Stimulated activated CD8-positive, alpha-beta memory T cell treated with anti-CD3 and anti-CD28 coated beads, Interleukin-2, amount 100 ng/mL, for 48 hours (primary cell): ENCODE measurements around the gene PCNX2.
"Not testable (repeated sequence)": the region's sequence is repeated elsewhere in the genome, so short reads cannot be mapped to it uniquely, and the experiment has no call there.

Experiments used
- DNase-seq, 2 donors: peaks; one replicate each; pipeline ENCODE4 v3.0.0-alpha.2; 2020; ENCODE audit warnings: low read depth in 2 of 2

Gene PCNX2

DNA sequence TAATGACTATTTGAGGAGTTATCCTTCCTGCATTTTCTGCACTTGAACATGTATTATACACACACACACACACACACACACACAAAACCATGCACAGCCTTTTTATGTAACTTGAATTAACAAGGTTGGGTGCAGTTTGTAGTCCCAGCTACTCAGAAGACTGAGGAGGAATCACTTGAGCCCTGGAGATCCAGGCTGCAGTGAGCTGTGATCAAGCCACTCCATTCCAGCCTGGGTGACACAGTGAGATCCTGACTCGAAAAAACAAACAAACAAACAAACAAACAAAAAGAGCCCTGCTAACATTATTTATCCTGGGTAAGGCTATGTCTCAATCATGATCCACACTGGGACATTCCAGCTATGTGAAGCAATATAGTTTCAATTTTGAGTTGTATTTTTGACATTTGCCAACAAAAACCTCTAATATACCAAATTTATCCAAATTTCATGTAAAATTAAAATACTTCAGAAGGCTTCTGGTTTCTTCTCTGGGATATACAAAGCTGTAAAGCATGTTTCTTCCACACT, 188.3 kb downstream of the PCNX2 start:
- no peak for DNase-seq

DNA sequence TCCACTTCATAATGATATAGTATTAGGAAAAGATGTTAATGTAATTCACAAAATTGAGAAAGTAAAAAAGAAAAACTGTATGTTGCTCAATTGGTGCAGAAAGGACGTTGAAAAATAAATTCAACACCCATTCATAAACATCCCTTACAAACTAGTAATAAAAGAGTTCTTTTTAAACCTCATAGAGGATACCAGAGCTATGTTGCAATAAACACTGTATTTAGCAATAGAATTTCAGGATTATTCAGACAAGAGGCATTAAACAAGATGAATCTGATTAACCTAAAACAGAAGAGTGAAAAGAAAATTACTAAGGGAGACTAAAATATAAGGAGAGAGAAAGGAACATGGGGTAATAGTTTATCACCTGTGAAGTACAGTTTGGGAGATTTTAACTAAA, 190.3 kb downstream of the PCNX2 start:
- no peak for DNase-seq

DNA sequence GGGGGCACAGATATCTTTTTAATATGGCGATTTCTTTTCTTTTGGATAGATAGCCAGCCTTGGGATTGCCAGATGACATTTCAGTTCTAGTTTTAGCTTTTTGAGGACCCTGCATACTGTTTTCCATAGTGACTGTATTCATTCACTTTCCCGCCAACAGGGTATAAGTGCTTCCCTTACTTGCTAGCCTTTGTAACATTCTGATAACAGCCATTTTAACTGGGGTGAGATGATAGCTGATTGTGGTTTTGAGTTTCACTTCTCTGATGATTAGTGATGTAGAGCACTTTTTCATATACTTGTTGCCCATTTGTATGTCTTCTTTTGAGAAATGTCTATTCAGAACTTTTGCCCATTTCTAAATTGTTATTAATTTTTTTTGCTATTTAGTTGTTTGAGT, 193.2 kb downstream of the PCNX2 start:
- no peak for DNase-seq

DNA sequence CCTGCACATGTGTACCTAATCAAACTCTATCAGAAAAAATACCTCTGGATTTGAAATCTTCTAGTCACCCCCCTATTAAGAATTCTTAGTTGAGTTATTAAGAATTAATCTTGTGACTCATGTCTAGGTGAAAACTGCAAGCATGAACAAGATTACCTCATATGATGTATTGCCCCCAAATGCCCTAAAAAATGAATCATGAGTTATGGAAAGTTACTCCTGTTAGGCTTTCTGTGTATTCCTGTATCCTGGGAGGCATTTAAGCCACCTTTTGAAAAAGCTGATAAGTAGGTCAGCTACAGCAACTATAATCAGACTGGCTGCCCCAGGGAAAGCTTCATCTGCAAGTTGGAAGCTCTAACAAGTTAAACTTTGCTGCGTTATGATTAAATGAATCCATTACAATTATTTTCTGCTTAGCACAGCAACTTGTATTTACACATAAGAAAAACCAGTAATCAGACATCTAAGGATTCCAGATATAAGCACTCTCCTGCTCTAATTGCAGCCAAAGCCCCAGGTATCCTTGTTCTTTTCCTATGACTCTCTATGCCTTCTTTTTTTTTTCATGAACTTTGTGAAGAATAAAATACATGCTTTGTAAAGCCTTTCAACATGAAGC, 197.5 kb downstream of the PCNX2 start:
- DNase-seq = no peak

DNA sequence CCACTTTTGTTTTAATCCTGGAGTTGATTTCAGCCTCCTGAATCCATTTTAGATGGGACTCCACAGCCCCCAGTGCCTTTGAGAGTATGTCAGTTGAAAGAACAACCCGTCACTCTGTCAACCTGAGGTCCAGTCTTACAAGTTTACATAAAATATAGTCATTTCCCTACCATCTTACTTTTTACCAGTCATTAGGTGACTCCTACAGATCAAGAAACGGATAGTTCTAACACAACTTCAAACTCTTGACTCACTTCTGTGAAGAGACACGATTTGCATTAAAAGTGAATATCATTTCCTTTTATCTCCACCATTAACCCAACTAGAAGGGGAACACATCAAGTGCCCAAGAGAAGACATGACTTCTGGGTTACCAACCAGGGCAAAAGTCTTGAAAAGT, 198.0 kb downstream of the PCNX2 start:
- no peak for DNase-seq

DNA sequence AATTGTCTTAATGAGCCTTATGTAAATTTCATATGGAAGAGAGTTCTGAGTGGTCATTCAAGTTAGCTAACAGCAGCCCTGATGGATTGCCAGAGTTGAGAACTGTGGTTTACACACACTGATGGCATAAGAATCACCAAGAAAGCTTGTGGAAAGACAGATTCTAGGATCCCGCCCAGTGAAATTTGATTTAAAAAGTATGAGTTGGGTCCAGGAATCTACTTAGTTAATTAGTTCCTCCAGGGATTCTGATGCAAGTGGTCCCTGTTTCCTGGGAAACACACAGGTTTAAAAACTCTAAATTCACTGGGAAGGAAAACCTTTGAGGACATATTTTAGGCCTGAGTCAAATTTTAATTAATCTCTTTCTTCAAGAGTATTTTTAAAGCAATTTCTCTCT, 200.8 kb downstream of the PCNX2 start:
- DNase-seq = no peak

DNA sequence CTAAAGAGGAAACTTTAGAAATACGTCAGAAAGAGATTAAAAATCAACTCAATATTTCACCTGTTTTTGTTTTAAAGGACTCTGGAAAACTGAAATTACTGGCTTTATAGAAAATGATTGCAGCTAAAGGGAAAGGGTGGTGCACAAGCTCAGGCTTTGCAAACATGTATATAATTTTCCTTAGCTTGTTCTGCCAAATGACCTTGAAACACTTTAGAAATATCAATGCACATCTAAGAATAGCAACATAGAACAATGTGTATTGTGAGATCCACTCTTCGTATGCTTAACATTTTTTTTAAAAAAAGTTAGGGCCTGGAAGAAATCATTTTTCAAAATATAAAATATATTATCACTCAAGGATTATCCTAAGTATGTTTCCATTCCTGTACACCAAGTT, 201.3 kb downstream of the PCNX2 start:
- DNase-seq = no peak

DNA sequence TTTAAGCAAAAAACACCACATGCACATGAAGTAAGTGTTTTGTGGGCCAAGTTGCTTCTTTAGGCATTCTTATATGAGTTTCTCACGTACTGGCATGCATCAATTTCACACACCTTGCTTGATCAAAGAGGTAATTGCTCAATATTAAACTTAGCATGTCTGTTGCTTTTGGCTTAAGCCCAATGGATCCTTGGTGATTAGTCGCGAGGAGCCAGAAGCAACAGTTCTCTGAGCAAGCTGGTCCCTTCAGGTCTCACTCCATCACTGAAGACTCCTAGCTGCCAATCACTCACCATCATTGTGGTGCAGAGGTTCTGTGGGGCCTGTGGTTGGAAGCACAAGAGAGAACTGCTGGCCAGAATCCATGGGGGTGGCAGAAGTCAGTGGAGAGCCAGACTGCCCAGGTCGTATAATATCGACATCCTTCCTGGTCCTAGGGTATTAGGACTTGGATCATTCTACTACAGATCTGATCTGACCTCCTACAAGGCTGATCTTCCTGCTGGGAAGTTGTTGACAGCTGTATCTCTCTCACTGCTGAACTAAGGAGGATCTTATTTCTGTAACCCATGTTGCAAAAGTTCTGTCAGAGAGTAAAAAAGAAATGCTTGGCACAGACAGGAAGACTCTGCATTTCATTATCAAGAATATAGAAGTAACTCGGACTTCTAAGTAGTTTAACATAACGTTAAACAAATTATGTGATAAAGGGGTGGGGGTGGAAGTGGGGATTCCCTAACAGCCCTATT, 204.6 kb downstream of the PCNX2 start:
- no peak for DNase-seq

DNA sequence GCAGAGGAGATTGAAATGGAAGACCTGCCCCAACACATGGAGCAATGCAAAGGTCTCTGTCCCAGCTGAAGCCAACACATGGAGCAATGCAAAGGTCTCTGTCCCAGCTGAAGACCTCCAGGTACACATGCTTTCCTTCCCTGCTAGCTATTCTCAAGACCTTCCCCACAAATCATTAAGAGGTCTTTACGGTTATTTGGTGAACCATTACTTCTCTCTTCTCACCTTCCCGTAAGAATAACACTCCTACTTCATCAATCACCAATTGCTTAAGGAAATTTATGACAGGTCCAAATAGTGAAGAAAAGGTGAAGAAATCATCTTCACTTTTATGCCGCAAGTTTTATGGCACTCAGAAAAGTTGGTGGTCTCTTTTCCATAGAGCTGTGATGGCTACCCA, 206.3 kb downstream of the PCNX2 start:
- no peak for DNase-seq

DNA sequence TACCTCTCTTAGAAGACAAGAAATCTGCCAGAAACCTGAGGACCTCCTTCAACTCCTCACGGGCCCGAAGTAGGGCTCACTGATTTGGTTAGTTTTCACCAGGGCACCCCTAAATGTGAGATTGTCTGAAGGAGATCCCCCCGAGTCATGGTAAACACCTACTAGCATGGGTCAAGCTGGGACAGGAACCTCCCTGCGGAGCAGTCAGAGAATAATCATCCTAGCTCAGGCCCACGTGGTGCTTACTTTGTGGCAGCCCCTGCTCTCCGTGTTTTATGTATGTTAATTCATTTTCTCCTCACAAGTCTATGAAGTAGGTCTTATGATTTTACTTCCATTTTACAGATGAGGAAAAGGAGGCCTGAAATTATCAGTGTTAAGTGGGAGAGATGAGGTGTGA, 206.9 kb downstream of the PCNX2 start:
- no peak for DNase-seq

DNA sequence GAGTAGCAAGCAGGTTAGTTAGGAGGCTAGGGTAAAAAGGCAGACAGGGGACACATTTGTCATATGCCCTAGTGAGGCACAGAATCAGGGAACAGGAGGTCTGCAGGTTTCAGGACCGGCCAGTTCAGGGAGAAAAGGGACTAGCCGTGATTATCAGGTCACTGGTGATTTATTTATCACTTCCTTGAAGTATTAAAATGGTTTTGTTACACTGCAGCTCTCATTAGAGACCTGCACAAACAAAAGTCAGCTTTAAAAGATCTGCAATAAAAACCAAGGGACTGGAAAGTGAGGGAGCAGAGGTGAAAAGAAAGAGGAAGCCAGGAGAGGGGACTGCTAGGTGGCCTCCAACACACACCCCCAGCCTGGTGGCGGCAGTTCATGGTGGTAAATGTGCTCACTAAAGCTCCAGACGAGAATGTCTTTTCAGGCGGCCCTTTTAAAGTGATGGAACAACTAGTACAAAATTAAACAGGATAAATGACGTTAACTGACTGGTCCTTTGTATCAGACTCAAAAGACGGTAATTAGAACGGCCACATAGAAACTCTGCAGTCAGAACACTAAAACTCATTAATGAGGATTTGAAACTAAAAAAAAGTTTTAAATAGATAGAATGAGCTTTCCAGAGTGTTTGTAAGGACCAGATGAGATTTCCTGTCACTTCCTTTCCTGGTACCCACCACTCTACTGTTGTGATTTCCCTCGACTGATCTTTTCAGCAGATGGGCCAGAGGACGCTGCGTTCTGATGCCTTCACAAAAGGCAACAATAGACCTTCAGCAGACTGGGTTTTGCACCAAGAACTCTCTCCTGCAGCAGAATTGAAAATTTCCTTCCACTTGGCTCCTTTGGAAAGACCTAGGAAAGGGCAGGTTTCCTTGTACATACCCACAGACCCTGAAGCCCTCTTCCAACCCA, 208.3 kb downstream of the PCNX2 start:
- DNase-seq = no peak

DNA sequence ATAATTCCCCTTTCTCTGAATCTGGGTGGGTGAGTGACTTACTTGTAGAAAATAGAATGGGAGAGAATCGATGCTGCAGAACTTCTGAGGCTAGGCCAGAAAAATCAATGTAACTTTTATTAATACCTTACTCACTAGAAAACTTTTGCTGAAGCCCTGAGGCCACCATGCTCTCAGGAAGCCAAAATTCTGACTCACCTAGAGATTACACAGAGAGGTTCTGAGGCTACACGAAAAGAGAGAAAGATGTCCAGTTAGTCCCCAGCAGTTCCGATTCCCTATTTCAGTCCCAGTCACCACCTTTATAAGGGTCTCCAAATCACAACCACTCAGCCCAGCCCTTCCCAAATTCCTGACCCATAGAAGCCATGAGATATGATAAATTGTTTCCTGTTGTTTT, 210.0 kb downstream of the PCNX2 start:
- no peak for DNase-seq

DNA sequence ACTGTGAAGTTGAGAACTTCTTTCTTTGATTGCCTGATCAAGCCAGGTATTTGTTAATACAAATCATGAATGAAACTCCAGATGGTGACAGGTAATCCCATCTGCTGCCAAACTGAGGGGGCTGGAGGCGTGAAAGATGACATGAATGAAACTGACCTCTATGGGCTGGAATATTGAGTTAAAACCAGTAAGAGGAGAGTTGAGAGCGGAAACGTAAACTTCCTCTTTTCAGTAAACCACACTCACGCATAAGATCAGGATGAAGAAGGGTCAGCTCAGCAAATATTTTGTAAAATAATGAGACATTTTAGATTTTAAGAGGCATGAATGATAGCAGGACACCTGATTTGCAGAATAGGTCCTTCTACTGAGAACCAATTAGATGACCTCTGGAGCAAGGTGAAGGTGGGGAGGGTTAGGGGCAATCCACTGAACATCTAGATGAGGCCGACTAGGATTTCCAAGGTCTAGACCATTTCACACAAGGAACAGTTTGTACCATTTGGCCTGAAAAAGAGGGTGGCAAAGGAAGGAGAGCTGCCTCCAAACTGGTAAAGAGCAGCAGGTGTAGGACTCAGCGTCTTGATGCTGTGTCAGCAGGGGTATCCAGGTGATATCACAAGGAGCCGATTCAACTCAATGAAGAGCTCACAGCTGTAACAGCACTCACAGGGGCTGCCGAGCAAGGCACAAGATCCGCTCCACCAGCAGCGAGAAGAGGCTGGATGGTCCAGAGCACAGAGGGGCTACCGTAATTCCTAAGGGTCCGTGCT, 212.6 kb downstream of the PCNX2 start:
- no peak for DNase-seq

DNA sequence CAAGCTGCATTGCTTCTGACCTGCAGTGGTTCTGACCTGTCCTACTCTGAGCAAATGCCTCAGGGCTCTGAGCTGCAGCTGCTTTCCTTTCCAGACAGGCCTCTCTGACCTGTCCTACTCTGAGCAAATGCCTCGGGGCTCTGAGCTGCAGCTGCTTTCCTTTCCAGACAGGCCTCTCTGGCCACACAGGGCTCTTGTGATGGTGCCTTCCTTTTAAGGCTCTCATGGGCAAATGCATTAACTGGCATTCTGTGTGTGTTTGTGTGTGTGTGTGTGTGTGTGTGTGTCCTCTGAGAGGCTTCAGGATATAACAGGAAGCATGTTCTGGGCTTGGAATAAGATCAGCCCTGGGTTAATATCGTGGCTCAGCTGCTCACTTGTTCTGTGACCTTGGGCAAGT, 213.8 kb downstream of the PCNX2 start:
- DNase-seq = no peak

DNA sequence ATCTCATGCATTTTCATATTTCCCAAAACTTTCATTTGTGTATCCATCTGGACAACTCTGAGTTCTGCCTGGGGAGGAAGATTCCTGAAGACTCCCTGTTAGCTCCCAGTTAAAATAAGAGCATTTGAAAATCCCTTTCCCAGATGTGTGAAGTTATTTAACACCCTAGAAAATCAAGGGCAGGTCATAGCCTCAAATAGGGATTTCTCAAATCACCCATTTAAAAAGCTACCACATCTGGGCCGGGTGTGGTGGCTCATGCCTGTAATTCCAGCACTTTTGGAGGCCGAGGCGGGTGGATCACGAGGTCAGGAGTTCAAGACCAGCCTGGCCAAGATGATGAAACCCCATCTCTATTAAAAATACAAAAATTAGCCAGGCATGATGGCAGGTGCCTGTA, 214.7 kb downstream of the PCNX2 start:
- not testable (repeated sequence) for DNase-seq

DNA sequence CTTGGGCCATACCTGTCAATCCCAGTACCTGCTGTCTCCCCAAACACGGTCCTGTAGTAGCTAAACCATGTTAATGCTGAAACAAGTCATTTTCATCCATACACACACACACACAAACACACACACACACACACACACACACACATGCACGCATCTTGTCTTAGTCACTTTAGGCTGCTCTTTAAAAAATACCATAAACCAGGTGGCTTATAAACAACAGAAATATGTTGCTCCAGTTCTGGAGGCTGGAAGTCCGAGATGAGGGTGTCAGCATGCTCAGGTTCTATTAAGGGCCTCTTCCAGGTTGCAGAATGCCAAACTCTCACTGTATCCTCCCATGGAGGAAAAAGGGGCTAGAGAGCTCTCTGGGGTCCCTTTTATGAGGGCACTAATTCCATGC, 215.2 kb downstream of the PCNX2 start:
- DNase-seq = no peak

DNA sequence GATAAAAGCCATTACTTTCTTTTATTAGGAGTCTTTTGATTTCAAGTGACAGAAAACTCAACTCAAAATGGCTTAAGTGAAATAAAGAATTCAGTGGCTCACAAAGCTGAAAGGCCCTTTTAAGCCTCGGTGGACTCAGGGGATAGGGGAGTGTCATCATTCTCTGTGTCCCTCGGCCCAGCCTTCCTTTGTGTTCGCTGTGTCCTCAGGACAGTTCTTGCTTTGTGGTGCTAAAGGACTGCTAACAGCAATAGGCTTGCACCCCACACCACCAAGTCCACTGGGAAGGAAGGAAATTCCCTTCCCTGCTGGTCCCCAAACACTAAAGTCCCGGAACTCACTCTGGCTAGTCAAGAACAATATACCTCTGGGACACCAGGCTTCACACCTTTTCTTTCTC, 216.0 kb downstream of the PCNX2 start:
- no peak for DNase-seq

DNA sequence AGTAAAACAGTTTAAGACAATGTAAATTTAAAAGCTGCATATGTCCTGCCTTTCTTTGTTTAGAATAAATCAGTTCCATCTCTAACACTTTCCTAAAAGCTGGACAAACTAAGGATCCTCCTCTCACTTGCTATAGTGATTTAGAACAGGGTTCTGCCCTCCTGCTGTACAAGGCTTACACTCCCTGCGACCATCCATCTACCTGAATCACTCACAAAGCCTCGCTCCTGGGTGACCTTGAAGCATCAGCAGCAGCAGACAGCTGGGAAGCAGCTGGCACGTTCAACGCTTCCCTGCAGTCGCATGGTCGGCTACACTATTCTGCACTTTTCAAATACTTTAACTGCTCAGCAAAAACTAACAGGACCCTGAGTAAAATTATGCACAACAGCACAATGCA, 217.1 kb downstream of the PCNX2 start:
- no peak for DNase-seq

DNA sequence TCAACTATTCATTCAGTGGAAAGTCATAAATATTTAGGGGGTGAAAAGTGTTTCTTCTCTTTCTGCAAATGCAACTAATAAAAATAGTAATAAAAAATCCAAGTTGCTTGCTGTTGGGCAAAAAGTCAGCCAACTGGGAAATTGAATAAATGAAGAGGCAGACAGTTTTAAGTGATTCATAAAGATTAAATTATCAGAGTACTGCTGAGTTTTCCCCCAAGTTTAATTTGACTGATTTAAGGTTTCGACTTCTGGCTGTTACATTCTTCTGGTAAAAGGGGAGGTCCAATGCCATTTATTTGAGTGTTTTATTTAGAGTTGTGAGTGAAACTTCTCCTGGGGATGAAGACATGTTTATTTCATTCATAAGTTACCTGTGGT, 219.6 kb downstream of the PCNX2 start:
- DNase-seq = no peak

DNA sequence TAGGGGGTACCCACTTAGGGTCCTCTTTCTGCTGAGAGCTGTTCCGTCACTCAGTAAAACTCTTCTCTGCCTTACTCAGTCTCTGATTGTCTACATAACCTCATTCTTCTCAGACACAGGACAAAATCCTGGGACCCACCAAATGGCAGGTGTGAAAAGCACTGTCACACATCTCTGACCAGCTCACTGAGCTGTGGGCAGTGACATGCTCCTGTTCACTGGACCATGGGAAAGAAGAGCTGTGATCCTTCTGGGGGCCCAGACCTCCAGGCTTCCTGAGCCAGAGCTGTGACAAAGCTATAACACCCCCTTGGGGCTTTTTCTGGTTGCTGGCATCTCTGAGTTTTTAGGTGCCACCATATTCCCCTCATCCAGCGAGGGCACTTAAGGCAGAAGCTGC, 229.4 kb downstream of the PCNX2 start:
- no peak for DNase-seq

DNA sequence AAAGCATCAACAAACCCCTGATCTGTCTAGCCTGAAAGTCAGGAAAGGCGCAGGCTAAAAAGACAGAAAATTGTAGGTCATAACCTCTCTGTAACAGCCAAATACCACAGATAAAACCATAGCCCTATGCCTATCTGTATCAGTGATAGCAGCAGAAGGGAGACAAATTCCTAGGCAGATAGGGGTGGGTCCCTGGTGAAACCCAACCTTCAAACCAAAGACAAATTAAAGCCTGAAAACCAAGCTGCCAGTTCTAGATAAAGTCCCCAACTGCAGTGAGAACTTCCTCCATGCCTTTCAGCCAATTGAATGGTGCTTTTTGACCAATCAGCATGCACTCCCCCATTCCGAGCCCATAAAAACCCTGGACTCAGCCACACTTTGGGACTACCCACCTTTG, 229.8 kb downstream of the PCNX2 start:
- no peak for DNase-seq

DNA sequence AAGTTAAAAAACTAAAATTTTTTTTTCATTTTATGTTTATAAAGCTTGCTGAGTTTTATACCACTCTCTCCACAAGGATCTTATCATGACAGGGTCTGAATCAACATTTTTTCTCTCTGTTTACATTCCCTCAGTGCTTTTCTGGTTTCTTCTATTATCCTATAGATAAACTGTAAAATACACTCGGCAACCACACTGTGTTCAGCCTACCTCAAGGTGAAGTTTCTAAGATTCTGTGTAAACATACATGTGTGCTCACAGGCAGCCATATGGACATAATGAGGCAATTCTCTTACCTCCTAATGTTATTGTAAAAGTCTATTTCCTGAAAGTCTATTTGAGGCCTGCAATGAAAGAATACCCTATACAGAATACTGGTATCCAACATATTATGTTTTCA, 230.5 kb downstream of the PCNX2 start:
- DNase-seq = no peak
